Liver (tissue), 9 donors: ENCODE measurements around the gene SCD5. TPM values are rescaled to one million over a fixed set of nuclear protein-coding genes. Genes with fewer than 3 reads are reported as not detected.

ENCODE experiments used
- DNase-seq: peaks from one replicate; pipeline ENCODE4 v3.0.0-alpha.2; 2017; ENCODE audit warnings: low spot score
- H3K27ac ChIP-seq, 2 donors: one replicate each; pipeline ENCODE4 v1.7.0; 2013; ENCODE audit warnings: inconsistent platforms in 2 of 2, low read length in 2 of 2, control low read depth in 1 of 2, low read depth in 1 of 2, mild to moderate bottlenecking in 1 of 2
- H3K27me3 ChIP-seq, 4 donors: one replicate each; pipeline versions ENCODE4 v1.6.1 to v1.7.0; 2013; ENCODE audit warnings: low read length in 3 of 4, inconsistent platforms in 1 of 4, mild to moderate bottlenecking in 1 of 4, moderate library complexity in 1 of 4; ENCODE audit not compliant: control insufficient read depth in 4 of 4, insufficient read depth in 4 of 4
- H3K36me3 ChIP-seq, 4 donors: one replicate each; pipeline versions ENCODE4 v1.6.1 to v1.7.0; 2013; ENCODE audit warnings: low read length in 3 of 4, mild to moderate bottlenecking in 3 of 4, low read depth in 1 of 4, moderate library complexity in 1 of 4; ENCODE audit not compliant: control insufficient read depth in 4 of 4, insufficient read depth in 3 of 4
- H3K4me1 ChIP-seq, 4 donors: one replicate each; pipeline versions ENCODE4 v1.6.1 to v1.7.0; 2013; ENCODE audit warnings: low read length in 3 of 4, mild to moderate bottlenecking in 3 of 4, moderate library complexity in 1 of 4; ENCODE audit not compliant: control insufficient read depth in 4 of 4, insufficient read depth in 4 of 4
- H3K4me3 ChIP-seq, 3 donors: one replicate each; pipeline versions ENCODE4 v1.6.1 to v1.7.0; 2013; ENCODE audit warnings: low read length in 3 of 3, control low read depth in 1 of 3, low read depth in 1 of 3, mild to moderate bottlenecking in 1 of 3
- H3K9ac ChIP-seq, 2 donors: one replicate each; pipeline ENCODE4 v1.7.0; 2013; ENCODE audit warnings: low read length in 2 of 2, mild to moderate bottlenecking in 2 of 2, moderate library complexity in 2 of 2, control low read depth in 1 of 2, low read depth in 1 of 2
- H3K9me3 ChIP-seq, 4 donors: one replicate each; pipeline versions ENCODE4 v1.6.1 to v1.7.0; 2013; ENCODE audit warnings: low read length in 3 of 4; ENCODE audit not compliant: control insufficient read depth in 4 of 4
- ATF3 ChIP-seq: IDR thresholded peaks from 2 replicates; pipeline ENCODE4 v1.6.1; 2016; ENCODE audit warnings: antibody characterized with exemption
- CTCF ChIP-seq: fragments of 150-350 bp; IDR thresholded peaks from 2 replicates; pipeline ENCODE4 v1.5.1; 2017; ENCODE audit warnings: improper control_type of control experiment, low read depth, low read length; ENCODE audit not compliant: missing input control
- EGR1 ChIP-seq, 2 donors: IDR thresholded peaks; 2 replicates each; pipeline ENCODE4 v1.6.1; 2016 to 2018; ENCODE audit warnings: antibody characterized with exemption in 2 of 2, low read depth in 2 of 2
- FOXA1 ChIP-seq: IDR thresholded peaks from 2 replicates; pipeline ENCODE4 v1.6.1; 2016; ENCODE audit warnings: antibody characterized with exemption
- FOXA2 ChIP-seq: IDR thresholded peaks from 2 replicates; pipeline ENCODE4 v1.6.1; 2016; ENCODE audit warnings: antibody characterized with exemption
- GABPA ChIP-seq, 2 donors: IDR thresholded peaks in 1 of 2; conservative IDR thresholded peaks in 1 of 2; 2 replicates each; pipeline ENCODE4 v1.6.1; 2016; ENCODE audit warnings: antibody characterized with exemption in 2 of 2, mild to moderate bottlenecking in 1 of 2, moderate library complexity in 1 of 2
- HNF4A ChIP-seq, 2 donors: conservative IDR thresholded peaks; 2 replicates each; pipeline ENCODE4 v1.6.1; 2016; ENCODE audit warnings: antibody characterized with exemption in 2 of 2, mild to moderate bottlenecking in 2 of 2
- HNF4G ChIP-seq: IDR thresholded peaks from 2 replicates; pipeline ENCODE4 v1.6.1; 2016; ENCODE audit warnings: antibody characterized with exemption
- JUND ChIP-seq, 2 donors: IDR thresholded peaks; 2 replicates each; pipeline ENCODE4 v1.6.1; 2016; ENCODE audit warnings: antibody characterized with exemption in 2 of 2
- RAD21 ChIP-seq, 2 donors: IDR thresholded peaks; 2 replicates each; pipeline ENCODE4 v1.6.1; 2016; ENCODE audit warnings: antibody characterized with exemption in 2 of 2, mild to moderate bottlenecking in 2 of 2
- REST ChIP-seq: IDR thresholded peaks from 2 replicates; pipeline ENCODE4 v1.6.1; 2016; ENCODE audit warnings: antibody characterized with exemption, mild to moderate bottlenecking
- RXRA ChIP-seq, 2 donors: IDR thresholded peaks; 2 replicates each; pipeline ENCODE4 v1.6.1; 2017 to 2018; ENCODE audit warnings: antibody characterized with exemption in 2 of 2, mild to moderate bottlenecking in 1 of 2
- SP1 ChIP-seq: IDR thresholded peaks from 2 replicates; pipeline ENCODE4 v1.6.1; 2018; ENCODE audit warnings: antibody characterized with exemption, mild to moderate bottlenecking
- TAF1 ChIP-seq: conservative IDR thresholded peaks from 2 replicates; pipeline ENCODE4 v1.6.1; 2016; ENCODE audit warnings: antibody characterized with exemption, mild to moderate bottlenecking
- YY1 ChIP-seq: IDR thresholded peaks from 2 replicates; pipeline ENCODE4 v1.6.1; 2016; ENCODE audit warnings: antibody characterized with exemption, mild to moderate bottlenecking
- ZBTB33 ChIP-seq: IDR thresholded peaks from 2 replicates; pipeline ENCODE4 v1.6.1; 2016; ENCODE audit warnings: antibody characterized with exemption
- WGBS: extraction: QIAGEN DNeasy Blood & Tissue Kit; methylation state at CpG from one replicate; pipeline ENCODE4 v1.1.7; 2013; 5-methylcytosine and 5-hydroxymethylcytosine counted together
- polyA plus RNA-seq, 2 donors: library from polyadenylated mRNA; stranded (reverse) in 1 of 2; unstranded in 1 of 2; fragments of 200-250 nt in 1 of 2; fragments of >200 nt in 1 of 2; fragmentation: Nextera tagmentation in 1 of 2; extraction: Ambion mirVana in 1 of 2; gene quantifications; one replicate each; pipeline versions ENCODE4 v1.2.1 to v1.2.3, GENCODE V29; 2013 to 2015
- total RNA-seq, 2 donors: library from RNA; depleted of rRNA; stranded (reverse); fragments of >200 nt; gene quantifications; one replicate each; pipeline ENCODE4 v1.2.3, GENCODE V29; 2014
- donor health status: healthy.
- donor health status: healthy.
- donor health status: healthy.
- donor health status: healthy.
- donor health status: healthy.

The SCD5 gene
- total and polyA plus RNA-seq, 4 donors: 0.14 to 1.9 (median 0.57) TPM

- no peaks in the 10 kb centered on the region for H3K9me3 ChIP-seq
- no peak overlapping the region for H3K4me3 ChIP-seq
- H3K9ac ChIP-seq: no peak overlapping the region
- no peak for DNase-seq
- no peak overlapping the region for H3K27ac ChIP-seq
- no peaks in the 10 kb centered on the region for H3K27me3 ChIP-seq
- 77% methylated on average over 3 of the region's 3 CpGs for WGBS
- TF ChIP-seq REST: no peak
- no peak for TF ChIP-seq RXRA (IDR thresholded peaks at IDR 0.05)
- TF ChIP-seq YY1: no peak
- TF ChIP-seq EGR1 (IDR thresholded peaks at IDR 0.05; ENCODE audit: low read depth in 2 of 2): no peak
- no peak for TF ChIP-seq HNF4G
- TF ChIP-seq GABPA (IDR thresholded peaks at IDR 0.05 in 1 of 2, conservative IDR thresholded peaks at IDR 0.05 in 1 of 2): no peak
- no peak for TF ChIP-seq ATF3
- no peak for TF ChIP-seq JUND (IDR thresholded peaks at IDR 0.05)
- TF ChIP-seq FOXA2: no peak
- no peak for TF ChIP-seq ZBTB33
- no peak for TF ChIP-seq CTCF
- no peak for TF ChIP-seq FOXA1
- TF ChIP-seq HNF4A (conservative IDR thresholded peaks at IDR 0.05): no peak
- no peak for TF ChIP-seq RAD21 (IDR thresholded peaks at IDR 0.05)
- no peak for TF ChIP-seq SP1
- TF ChIP-seq TAF1: no peak
- no peaks in the 10 kb centered on the region for H3K36me3 ChIP-seq
- peaks cover 0 to 12% (median 8%) of the 10 kb centered on the region in 4 donors for H3K4me1 ChIP-seq
Observed at GRCh38 chr4:82584931-82585330, 213.7 kb downstream of the SCD5 start.

GRCh38 chr4:82583897-82584587 lies 214.6 kb downstream of the SCD5 start:
- 27% methylated on average over 5 of the region's 5 CpGs for WGBS
- Histone ChIP-seq H3K27ac (no peak overlapping the region), H3K27me3 (no peaks in the 10 kb centered on the region), H3K9me3 (no peaks in the 10 kb centered on the region), H3K9ac (no peak overlapping the region), H3K4me1 (peaks cover 0 to 12% (median 8%) of the 10 kb centered on the region in 4 donors), H3K36me3 (no peaks in the 10 kb centered on the region), H3K4me3 (no peak overlapping the region)
- DNase-seq: no peak
- TF ChIP-seq GABPA (IDR thresholded peaks at IDR 0.05 in 1 of 2, conservative IDR thresholded peaks at IDR 0.05 in 1 of 2) (no peak), HNF4A (conservative IDR thresholded peaks at IDR 0.05) (peak; percentile 60 to 63), FOXA2 (peak; percentile 60), SP1 (peak; percentile 81), RXRA (IDR thresholded peaks at IDR 0.05) (peak; percentile 37 to 46), RAD21 (IDR thresholded peaks at IDR 0.05) (peak in 1 of 2 donors; percentile 2), REST (no peak), EGR1 (IDR thresholded peaks at IDR 0.05; ENCODE audit: low read depth in 2 of 2) (no peak), YY1 (no peak)
